ENCODE data around the gene MYD88.

- TF ChIP-seq CEBPB (IDR thresholded peaks at IDR 0.05) = no peak
- no peak for TF ChIP-seq MAX (IDR thresholded peaks at IDR 0.05)
- no peak for TF ChIP-seq REST (IDR thresholded peaks at IDR 0.05)
- no peak for TF ChIP-seq HDAC2 (IDR thresholded peaks at IDR 0.05)
- TF ChIP-seq CTCF (IDR thresholded peaks at IDR 0.05) = no peak
- TF ChIP-seq SMC3 (IDR thresholded peaks at IDR 0.05) = no peak
- no peak for TF ChIP-seq FOSL2 (IDR thresholded peaks at IDR 0.05)
- TF ChIP-seq FOSL2 (CRISPR knock-in tag; IDR thresholded peaks at IDR 0.05) = no peak
- no peak for TF ChIP-seq NFE2L2 (conservative IDR thresholded peaks at IDR 0.05; ENCODE audit: low read length)
- TF ChIP-seq ZC3H11A (IDR thresholded peaks at IDR 0.05) = no peak
- TF ChIP-seq CHD2 (IDR thresholded peaks at IDR 0.05; ENCODE audit: low read length, partially characterized antibody) = no peak
- no peak for TF ChIP-seq SREBF2 (IDR thresholded peaks at IDR 0.05)
- no peak for TF ChIP-seq RFX5 (IDR thresholded peaks at IDR 0.05)
Observed at GRCh38 chr3:38137615-38138348, 679 bp upstream of the MYD88 start.
